ENCODE results near the gene TRIL. TPM values are rescaled to one million over a fixed set of nuclear protein-coding genes. Genes with fewer than 3 reads are reported as not detected.

TRIL gene
- polyA plus RNA-seq, 2 donors: 0.55 to 1.2 TPM

DNA sequence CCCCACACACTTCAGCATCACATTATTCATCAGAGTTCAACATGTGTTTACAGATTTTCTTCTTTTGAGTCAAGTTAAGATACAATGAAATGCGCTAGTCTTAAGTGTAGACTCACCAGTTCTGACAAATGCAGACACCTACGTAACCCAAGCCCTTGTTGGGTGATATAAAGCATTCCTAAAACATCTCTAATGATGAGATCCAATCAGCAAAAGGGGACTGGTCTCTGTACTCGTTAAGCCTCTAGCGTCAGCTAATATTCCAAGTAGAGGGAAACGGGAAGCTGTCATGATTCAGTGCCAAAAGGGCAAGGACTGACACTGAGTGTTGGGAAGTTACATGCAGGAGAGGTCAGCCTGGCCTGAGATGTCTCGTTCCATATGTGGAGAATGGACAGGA lies 38.7 kb upstream of the TRIL start:
- no peaks in the 10 kb centered on the region for H3K36me3 ChIP-seq (ENCODE audit: control insufficient read depth in 2 of 2, insufficient read depth in 2 of 2, low read length in 1 of 2)
- no peak overlapping the region for H3K4me3 ChIP-seq (ENCODE audit: low read depth in 1 of 2, low read length in 2 of 2)
- H3K9me3 ChIP-seq (ENCODE audit: control insufficient read depth in 2 of 2, insufficient read depth in 1 of 2, low read depth in 1 of 2, low read length in 1 of 2): no peaks in the 10 kb centered on the region
- WGBS, 2 donors: 82 to 85% methylated on average over 6 of the region's 6 CpGs
- H3K27me3 ChIP-seq (ENCODE audit: control insufficient read depth in 1 of 2, insufficient read depth in 2 of 2, low read length in 2 of 2): no peaks in the 10 kb centered on the region
- H3K27ac ChIP-seq (ENCODE audit: low read depth in 2 of 2, low read length in 1 of 2): no peak overlapping the region
- no peaks in the 10 kb centered on the region for H3K4me1 ChIP-seq (ENCODE audit: control insufficient read depth in 2 of 2, insufficient read depth in 2 of 2, low read length in 1 of 2)

GRCh38 chr7:28993371-28993770 lies 35.2 kb upstream of the TRIL start:
- 82 to 85% methylated on average over 4 of the region's 4 CpGs for WGBS, 2 donors
- H3K36me3 ChIP-seq (ENCODE audit: control insufficient read depth in 2 of 2, insufficient read depth in 2 of 2, low read length in 1 of 2): no peaks in the 10 kb centered on the region

DNA sequence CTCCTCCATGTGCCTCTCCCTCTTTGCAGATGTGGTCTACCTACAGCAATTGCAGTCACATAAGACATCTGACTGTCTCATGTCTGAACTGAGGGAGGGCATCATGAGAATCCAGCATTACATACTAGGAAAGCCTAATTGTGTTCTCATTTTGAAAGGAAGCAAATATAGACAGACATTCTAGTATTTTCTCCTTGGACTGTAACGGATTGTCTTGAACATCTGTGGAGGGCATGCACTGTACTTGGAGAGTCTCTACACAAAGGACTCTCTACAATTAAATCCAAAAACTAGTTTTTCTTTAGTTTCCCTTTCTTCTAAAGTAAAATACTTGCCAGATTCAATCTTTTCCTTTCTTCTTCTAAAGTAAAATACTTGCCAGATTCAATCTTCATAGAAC lies 34.7 kb upstream of the TRIL start:
- Histone ChIP-seq H3K4me1 (ENCODE audit: control insufficient read depth in 2 of 2, insufficient read depth in 2 of 2, low read length in 1 of 2) (peaks cover 0 to 5% of the 10 kb centered on the region in 2 donors), H3K27me3 (ENCODE audit: control insufficient read depth in 1 of 2, insufficient read depth in 2 of 2, low read length in 2 of 2) (no peaks in the 10 kb centered on the region), H3K27ac (ENCODE audit: low read depth in 2 of 2, low read length in 1 of 2) (no peak overlapping the region), H3K4me3 (ENCODE audit: low read depth in 1 of 2, low read length in 2 of 2) (no peak overlapping the region), H3K9me3 (ENCODE audit: control insufficient read depth in 2 of 2, insufficient read depth in 1 of 2, low read depth in 1 of 2, low read length in 1 of 2) (no peaks in the 10 kb centered on the region), H3K36me3 (ENCODE audit: control insufficient read depth in 2 of 2, insufficient read depth in 2 of 2, low read length in 1 of 2) (no peaks in the 10 kb centered on the region)
- 44 to 77% methylated on average over 1 of the region's 1 CpG for WGBS, 2 donors

More at GRCh38 chr7:28993371-28993770, 35.2 kb upstream of the TRIL start:
- Histone ChIP-seq H3K9me3 (ENCODE audit: control insufficient read depth in 2 of 2, insufficient read depth in 1 of 2, low read depth in 1 of 2, low read length in 1 of 2) (no peaks in the 10 kb centered on the region), H3K27ac (ENCODE audit: low read depth in 2 of 2, low read length in 1 of 2) (no peak overlapping the region), H3K27me3 (ENCODE audit: control insufficient read depth in 1 of 2, insufficient read depth in 2 of 2, low read length in 2 of 2) (no peaks in the 10 kb centered on the region), H3K4me1 (ENCODE audit: control insufficient read depth in 2 of 2, insufficient read depth in 2 of 2, low read length in 1 of 2) (peaks cover 0 to 4% of the 10 kb centered on the region in 2 donors), H3K4me3 (ENCODE audit: low read depth in 1 of 2, low read length in 2 of 2) (no peak overlapping the region)

- Histone ChIP-seq H3K27ac (ENCODE audit: low read depth in 2 of 2, low read length in 1 of 2) (no peak overlapping the region), H3K4me1 (ENCODE audit: control insufficient read depth in 2 of 2, insufficient read depth in 2 of 2, low read length in 1 of 2) (peaks cover 4 to 16% of the 10 kb centered on the region in 2 donors), H3K4me3 (ENCODE audit: low read depth in 1 of 2, low read length in 2 of 2) (no peak overlapping the region), H3K36me3 (ENCODE audit: control insufficient read depth in 2 of 2, insufficient read depth in 2 of 2, low read length in 1 of 2) (no peaks in the 10 kb centered on the region), H3K27me3 (ENCODE audit: control insufficient read depth in 1 of 2, insufficient read depth in 2 of 2, low read length in 2 of 2) (no peaks in the 10 kb centered on the region), H3K9me3 (ENCODE audit: control insufficient read depth in 2 of 2, insufficient read depth in 1 of 2, low read depth in 1 of 2, low read length in 1 of 2) (no peaks in the 10 kb centered on the region)
- WGBS, 2 donors: 64 to 66% methylated on average over 11 of the region's 11 CpGs
Measured at GRCh38 chr7:28990200-28990960, 32.2 kb upstream of the TRIL start.

- Histone ChIP-seq H3K9me3 (ENCODE audit: control insufficient read depth in 2 of 2, insufficient read depth in 1 of 2, low read depth in 1 of 2, low read length in 1 of 2) (no peaks in the 10 kb centered on the region), H3K27ac (ENCODE audit: low read depth in 2 of 2, low read length in 1 of 2) (peak overlapping the region; percentile 58 to 61), H3K36me3 (ENCODE audit: control insufficient read depth in 2 of 2, insufficient read depth in 2 of 2, low read length in 1 of 2) (no peaks in the 10 kb centered on the region), H3K27me3 (ENCODE audit: control insufficient read depth in 1 of 2, insufficient read depth in 2 of 2, low read length in 2 of 2) (no peaks in the 10 kb centered on the region), H3K4me1 (ENCODE audit: control insufficient read depth in 2 of 2, insufficient read depth in 2 of 2, low read length in 1 of 2) (peaks cover 9 to 21% of the 10 kb centered on the region in 2 donors), H3K4me3 (ENCODE audit: low read depth in 1 of 2, low read length in 2 of 2) (no peak overlapping the region)
- 76 to 84% methylated on average over 6 of the region's 6 CpGs for WGBS, 2 donors
Measured at GRCh38 chr7:28989211-28989980, 31.3 kb upstream of the TRIL start.

- Histone ChIP-seq H3K4me1 (ENCODE audit: control insufficient read depth in 2 of 2, insufficient read depth in 2 of 2, low read length in 1 of 2) (peaks cover 9 to 21% of the 10 kb centered on the region in 2 donors), H3K4me3 (ENCODE audit: low read depth in 1 of 2, low read length in 2 of 2) (no peak overlapping the region), H3K36me3 (ENCODE audit: control insufficient read depth in 2 of 2, insufficient read depth in 2 of 2, low read length in 1 of 2) (no peaks in the 10 kb centered on the region), H3K27me3 (ENCODE audit: control insufficient read depth in 1 of 2, insufficient read depth in 2 of 2, low read length in 2 of 2) (no peaks in the 10 kb centered on the region), H3K27ac (ENCODE audit: low read depth in 2 of 2, low read length in 1 of 2) (peak overlapping the region; percentile 41 to 88), H3K9me3 (ENCODE audit: control insufficient read depth in 2 of 2, insufficient read depth in 1 of 2, low read depth in 1 of 2, low read length in 1 of 2) (no peaks in the 10 kb centered on the region)
- 31 to 64% methylated on average over 4 of the region's 4 CpGs for WGBS, 2 donors
Measured at GRCh38 chr7:28988810-28989209, 30.7 kb upstream of the TRIL start.

- Histone ChIP-seq H3K9me3 (ENCODE audit: control insufficient read depth in 2 of 2, insufficient read depth in 1 of 2, low read depth in 1 of 2, low read length in 1 of 2) (no peaks in the 10 kb centered on the region), H3K4me3 (ENCODE audit: low read depth in 1 of 2, low read length in 2 of 2) (peak overlapping the region in 1 of 2 donors; percentile 39), H3K4me1 (ENCODE audit: control insufficient read depth in 2 of 2, insufficient read depth in 2 of 2, low read length in 1 of 2) (peaks cover 9 to 21% of the 10 kb centered on the region in 2 donors), H3K27me3 (ENCODE audit: control insufficient read depth in 1 of 2, insufficient read depth in 2 of 2, low read length in 2 of 2) (no peaks in the 10 kb centered on the region), H3K36me3 (ENCODE audit: control insufficient read depth in 2 of 2, insufficient read depth in 2 of 2, low read length in 1 of 2) (no peaks in the 10 kb centered on the region), H3K27ac (ENCODE audit: low read depth in 2 of 2, low read length in 1 of 2) (peak overlapping the region; percentile 87 to 88)
- WGBS, 2 donors: 43 to 64% methylated on average over 5 of the region's 5 CpGs
Measured at GRCh38 chr7:28988091-28988490, 30.0 kb upstream of the TRIL start.

DNA sequence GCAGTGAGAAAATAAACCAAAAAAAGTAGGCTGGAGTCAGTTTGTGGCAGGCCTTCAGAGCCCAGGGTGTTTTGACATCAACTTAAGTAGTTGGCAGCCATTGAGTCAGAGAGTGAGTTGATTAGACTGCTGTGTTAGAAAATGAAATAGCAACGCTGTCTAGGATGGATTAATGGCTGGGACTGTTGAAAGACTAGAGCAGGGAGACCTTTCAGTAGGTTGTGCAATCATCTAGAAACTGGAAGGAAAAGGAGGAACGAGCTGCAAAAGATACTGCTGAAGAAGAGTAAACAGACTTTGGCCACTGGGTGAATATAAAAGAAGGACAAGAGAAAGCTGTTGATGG lies 28.6 kb upstream of the TRIL start:
- no peaks in the 10 kb centered on the region for H3K27me3 ChIP-seq (ENCODE audit: control insufficient read depth in 1 of 2, insufficient read depth in 2 of 2, low read length in 2 of 2)
- no peaks in the 10 kb centered on the region for H3K9me3 ChIP-seq (ENCODE audit: control insufficient read depth in 2 of 2, insufficient read depth in 1 of 2, low read depth in 1 of 2, low read length in 1 of 2)
- peaks cover 9 to 21% of the 10 kb centered on the region in 2 donors for H3K4me1 ChIP-seq (ENCODE audit: control insufficient read depth in 2 of 2, insufficient read depth in 2 of 2, low read length in 1 of 2)
- WGBS, 2 donors: 11 to 12% methylated on average over 2 of the region's 2 CpGs
- H3K27ac ChIP-seq (ENCODE audit: low read depth in 2 of 2, low read length in 1 of 2): peak overlapping the region; percentile 88 to 93
- no peaks in the 10 kb centered on the region for H3K36me3 ChIP-seq (ENCODE audit: control insufficient read depth in 2 of 2, insufficient read depth in 2 of 2, low read length in 1 of 2)
- peak overlapping the region; percentile 0 to 39 for H3K4me3 ChIP-seq (ENCODE audit: low read depth in 1 of 2, low read length in 2 of 2)

DNA sequence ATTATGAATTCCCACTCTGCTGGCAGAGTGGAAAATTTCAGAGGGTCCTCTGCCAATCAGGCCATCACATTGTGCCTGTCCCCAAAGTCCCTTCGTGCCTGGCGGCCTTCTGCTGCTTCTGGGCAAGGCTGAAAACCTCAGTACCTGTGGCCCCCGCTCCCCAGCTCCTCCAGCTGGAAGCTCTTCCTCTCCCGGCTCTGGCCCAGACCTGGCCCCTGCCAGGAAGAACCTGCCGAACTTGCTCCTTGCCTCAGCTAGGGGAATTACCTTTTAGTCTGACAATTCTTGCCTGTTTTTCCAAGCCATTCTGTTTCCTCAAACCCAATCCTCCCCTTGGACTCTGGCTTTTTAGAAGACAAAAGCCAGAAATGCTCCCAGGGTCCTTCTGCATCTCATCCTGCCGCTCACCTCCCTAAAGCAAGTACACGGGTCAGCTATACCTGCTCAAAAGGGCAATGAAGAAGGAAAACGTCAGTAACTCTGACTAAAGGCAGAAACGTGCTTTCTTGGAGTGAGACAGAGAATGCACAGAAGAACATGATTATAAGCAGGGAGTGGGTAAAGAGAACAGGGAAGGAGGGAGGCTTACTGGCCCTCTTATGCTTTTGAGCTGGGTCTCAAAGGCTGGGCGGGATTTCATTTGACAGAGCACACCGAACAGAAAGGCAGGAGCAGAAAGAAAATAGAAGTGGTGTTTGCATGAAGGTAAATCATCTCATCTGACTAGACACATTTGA lies 28.1 kb upstream of the TRIL start:
- Histone ChIP-seq H3K36me3 (ENCODE audit: control insufficient read depth in 2 of 2, insufficient read depth in 2 of 2, low read length in 1 of 2) (no peaks in the 10 kb centered on the region), H3K9me3 (ENCODE audit: control insufficient read depth in 2 of 2, insufficient read depth in 1 of 2, low read depth in 1 of 2, low read length in 1 of 2) (no peaks in the 10 kb centered on the region), H3K4me3 (ENCODE audit: low read depth in 1 of 2, low read length in 2 of 2) (peak overlapping the region in 1 of 2 donors; percentile 17), H3K4me1 (ENCODE audit: control insufficient read depth in 2 of 2, insufficient read depth in 2 of 2, low read length in 1 of 2) (peaks cover 9 to 21% of the 10 kb centered on the region in 2 donors), H3K27me3 (ENCODE audit: control insufficient read depth in 1 of 2, insufficient read depth in 2 of 2, low read length in 2 of 2) (no peaks in the 10 kb centered on the region), H3K27ac (ENCODE audit: low read depth in 2 of 2, low read length in 1 of 2) (peak overlapping the region; percentile 88 to 93)
- 38 to 59% methylated on average over 11 of the region's 11 CpGs for WGBS, 2 donors
